Daoy (cell line): ENCODE measurements around the gene WDR83. TPM values are rescaled to one million over a fixed set of nuclear protein-coding genes. Genes with fewer than 3 reads are reported as not detected.
"Not testable (repeated sequence)": the region's sequence is repeated elsewhere in the genome, so short reads cannot be mapped to it uniquely, and the experiment has no call there.

Experiments used
- DNase-seq: peaks from one replicate; pipeline ENCODE4 v3.0.0-alpha.2; 2015; ENCODE audit warnings: low read depth
- total RNA-seq: library from RNA; depleted of rRNA; stranded (reverse); fragments of >200 nt; shearing (Covaris generic); gene quantifications from 2 replicates; pipeline ENCODE4 v1.2.3, GENCODE V29; 2014

The WDR83 gene
- total RNA-seq, 1 experiment from 2014 or later = 10.6 TPM

DNA sequence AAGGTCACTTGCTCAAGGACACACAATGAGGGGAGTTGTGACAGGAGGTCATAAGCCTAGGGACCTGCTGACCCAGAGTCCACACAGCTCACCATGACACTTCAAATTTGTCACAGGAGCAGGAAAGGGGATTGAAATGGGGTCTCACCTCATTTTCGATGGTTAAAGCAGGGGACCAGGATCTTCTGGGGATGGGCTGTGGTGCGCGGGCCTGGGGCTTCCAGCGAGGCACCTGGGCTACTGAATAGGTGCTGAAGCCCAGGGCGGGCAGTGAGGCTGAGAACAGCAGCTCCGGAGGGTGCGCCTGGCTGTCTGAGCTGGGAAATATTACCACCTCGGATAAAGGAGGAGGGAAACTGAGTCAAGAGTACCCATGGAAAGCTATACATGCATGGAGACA, 11.1 kb upstream of the WDR83 start:
- no peak for DNase-seq

GRCh38 chr19:12656899-12657571, 9.6 kb upstream of the WDR83 start:
- DNase-seq = no peak

- no peak for DNase-seq
Observed at GRCh38 chr19:12657966-12658365, 8.6 kb upstream of the WDR83 start.

- no peak for DNase-seq
Observed at GRCh38 chr19:12660980-12661379, 5.6 kb upstream of the WDR83 start.

- DNase-seq = no peak
Observed at GRCh38 chr19:12664406-12665280, 2.0 kb upstream of the WDR83 start.

DNA sequence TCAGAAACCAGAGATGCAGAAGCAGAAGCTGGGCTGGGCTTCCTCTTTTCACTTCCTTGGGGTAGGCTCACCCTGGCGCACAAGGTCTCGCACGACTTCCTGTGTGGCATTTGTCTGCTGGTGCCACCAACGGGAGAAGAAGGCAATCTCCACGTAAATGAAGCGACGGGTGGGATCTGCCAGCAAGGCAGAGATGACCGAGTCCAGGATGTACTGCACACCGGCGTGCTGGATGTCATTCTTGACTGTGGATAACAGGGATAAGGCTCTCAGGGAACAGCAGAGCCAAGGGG, 1.4 kb upstream of the WDR83 start:
- no peak for DNase-seq

GRCh38 chr19:12665671-12666264, 839 bp upstream of the WDR83 start:
- DNase-seq = no peak

DNA sequence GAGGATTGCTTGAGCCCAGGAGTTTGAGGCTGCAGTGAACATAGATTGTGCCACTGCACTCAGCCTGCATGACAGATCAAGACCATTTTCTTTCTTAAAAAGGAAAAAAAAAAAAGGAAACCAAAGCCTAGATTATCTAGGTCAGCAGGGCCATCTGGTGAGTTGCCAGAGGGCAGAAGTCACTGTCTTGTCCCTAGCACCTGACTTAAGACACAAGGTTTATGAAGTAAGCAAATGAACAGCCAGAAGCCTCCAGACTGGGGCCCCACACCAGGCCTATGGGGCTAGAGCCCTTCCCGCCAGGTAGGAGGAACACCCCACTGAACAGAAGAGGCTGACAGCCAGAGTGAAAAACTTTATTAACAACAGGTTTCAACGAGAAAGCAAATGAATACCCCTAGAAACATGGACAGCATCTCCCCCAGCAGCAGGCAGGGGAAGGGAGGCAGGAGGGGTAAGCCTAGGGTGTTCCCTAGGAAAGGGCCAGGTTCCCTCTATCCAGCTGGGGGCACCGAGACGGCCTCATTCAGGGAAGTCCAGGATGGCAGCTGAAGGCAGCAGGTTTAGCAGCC, 1.2 kb downstream of the WDR83 start:
- no peak for DNase-seq

DNA sequence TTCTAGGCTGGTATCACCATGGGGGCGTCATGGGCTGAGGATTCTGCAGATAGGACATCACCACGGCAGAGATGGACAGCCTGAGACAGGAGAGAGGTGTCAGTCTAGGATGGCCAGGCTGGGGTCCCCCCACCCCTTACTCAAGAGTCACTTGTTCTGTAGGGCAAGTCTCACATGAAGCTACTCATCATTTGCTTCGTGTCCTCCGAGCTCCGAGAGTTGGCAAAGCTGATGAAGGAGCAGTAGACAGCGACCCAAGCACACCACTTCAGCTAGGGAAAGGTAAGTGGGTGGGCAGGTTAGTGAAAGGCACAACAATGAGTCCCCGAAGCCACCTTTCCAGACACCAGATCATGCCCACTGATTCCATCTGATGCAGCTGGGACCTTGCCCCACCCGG, 1.7 kb downstream of the WDR83 start:
- DNase-seq = no peak

GRCh38 chr19:12668932-12669269, 2.3 kb downstream of the WDR83 start:
- DNase-seq = peak; percentile 45

DNA sequence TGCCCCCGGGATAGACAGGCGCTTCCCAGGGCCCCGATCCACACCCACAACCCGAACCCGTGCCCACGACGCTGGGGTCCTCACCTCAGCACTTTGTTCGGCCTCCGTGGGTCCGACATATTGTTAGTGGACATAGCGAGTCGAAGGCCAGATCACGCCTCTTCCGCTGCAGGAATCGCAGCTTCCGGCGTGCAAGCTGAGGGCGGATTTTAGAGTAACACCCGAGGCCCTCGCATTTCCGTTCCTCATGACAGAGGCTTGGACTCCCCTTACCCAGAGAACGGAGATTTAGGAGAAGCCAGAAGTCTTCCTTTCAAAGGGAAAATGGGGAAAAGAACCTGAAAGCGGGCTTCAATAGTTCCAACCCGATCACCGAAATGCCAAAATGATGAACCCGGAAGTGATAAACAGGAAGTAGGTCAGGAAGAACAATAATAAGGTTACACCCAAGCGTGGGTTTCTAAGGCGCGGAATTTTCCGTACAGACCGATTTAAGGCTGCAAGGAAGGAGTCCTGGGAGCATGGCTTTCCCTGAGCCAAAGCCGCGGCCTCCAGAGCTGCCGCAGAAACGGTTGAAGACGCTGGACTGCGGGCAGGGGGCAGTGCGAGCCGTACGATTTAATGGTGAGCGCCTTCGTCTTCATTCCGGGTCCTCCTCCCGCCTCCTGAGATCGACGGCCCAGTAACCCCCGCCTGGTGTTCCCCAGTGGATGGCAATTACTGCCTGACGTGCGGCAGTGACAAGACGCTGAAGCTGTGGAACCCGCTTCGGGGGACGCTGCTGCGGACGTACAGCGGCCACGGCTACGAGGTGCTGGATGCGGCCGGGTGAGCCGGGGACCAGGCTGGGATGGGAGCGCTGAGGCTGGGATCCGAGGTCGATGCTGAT, 2.9 kb downstream of the WDR83 start:
- peak; percentile 84 for DNase-seq

DNA sequence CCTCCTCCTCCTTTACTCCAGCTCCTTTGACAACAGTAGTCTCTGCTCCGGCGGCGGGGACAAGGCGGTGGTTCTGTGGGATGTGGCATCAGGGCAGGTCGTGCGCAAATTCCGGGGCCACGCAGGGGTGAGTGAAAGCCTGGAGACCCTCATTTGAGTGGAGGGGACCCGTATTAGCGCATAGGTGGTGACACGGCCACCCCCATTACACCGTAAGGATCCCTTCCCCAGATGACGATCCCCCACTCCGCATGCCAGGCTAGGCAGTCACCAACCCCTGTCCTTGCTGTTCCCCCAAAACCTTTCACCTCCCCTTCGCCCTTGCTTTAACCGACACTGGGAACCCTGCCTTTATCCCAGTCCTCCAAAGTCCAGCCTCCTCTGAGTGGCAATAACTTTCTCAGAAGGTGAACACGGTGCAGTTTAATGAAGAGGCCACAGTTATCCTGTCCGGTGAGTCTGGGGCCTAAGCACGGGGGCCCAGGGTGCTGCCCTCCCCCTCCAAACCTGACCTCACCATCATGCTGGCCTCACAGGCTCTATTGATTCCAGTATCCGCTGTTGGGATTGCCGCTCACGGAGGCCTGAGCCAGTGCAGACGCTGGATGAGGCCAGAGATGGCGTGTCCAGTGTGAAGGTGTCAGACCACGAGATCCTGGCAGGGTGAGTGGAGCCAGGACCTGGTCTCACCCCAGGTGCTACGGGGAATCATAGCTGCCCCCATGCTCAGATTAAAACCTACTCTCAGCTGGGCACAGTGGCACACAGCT, 3.7 kb downstream of the WDR83 start:
- no peak for DNase-seq

GRCh38 chr19:12672744-12673143, 6.1 kb downstream of the WDR83 start:
- DNase-seq = no peak

GRCh38 chr19:12675399-12675798, 8.8 kb downstream of the WDR83 start:
- no peak for DNase-seq

DNA sequence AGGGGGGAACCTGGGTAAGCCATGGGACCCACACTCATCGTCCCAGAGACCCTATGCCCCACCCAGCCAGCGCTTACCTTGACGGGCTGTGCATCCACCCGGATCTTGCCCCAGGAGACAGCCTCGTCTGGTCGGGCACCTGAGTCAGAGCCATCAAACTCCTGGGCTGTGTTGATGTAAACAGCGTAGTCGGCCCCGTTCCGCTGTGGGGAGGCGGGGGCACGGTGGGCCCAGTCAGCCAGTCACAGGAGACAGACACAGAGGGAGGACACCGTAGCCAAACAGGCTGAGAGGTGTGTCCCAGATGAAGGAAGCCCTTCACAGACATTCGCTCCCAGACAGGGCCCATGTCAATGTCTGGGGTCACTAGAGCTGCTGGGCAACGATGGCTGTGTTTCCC, 9.3 kb downstream of the WDR83 start:
- no peak for DNase-seq

GRCh38 chr19:12676384-12676792, 9.8 kb downstream of the WDR83 start:
- DNase-seq = peak; percentile 83

- no peak for DNase-seq
Observed at GRCh38 chr19:12676928-12677327, 10.3 kb downstream of the WDR83 start.

GRCh38 chr19:12678039-12678438, 11.4 kb downstream of the WDR83 start:
- DNase-seq = not testable (repeated sequence)

DNA sequence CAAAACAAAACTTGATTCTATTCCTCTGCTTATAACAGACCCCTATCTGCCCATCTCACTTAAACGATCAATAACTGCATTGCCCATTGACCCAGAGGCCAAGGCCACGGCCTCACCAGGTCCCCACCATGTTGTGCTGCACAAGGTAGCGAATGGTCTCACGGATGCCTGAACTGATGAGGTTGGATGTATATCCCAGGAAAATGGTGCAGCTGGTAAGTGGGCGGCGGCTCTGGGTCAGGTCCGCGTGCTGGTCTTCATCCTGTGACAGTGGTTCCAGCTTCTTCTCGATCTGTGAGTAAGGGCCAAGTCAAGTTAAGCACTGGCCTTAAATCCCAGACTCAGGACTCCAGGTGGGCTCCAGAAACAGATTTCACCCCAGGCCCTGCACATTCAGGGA, 13.4 kb downstream of the WDR83 start:
- no peak for DNase-seq

GRCh38 chr19:12681074-12681987, 14.7 kb downstream of the WDR83 start, which contains the start of gene DHPS:
Gene DHPS, minus strand, starts transcription at chr19:12681880. Its CDS starts 114 bp downstream, at chr19:12681766.
- DNase-seq = peak; percentile 98
